Loucy (cell line): ENCODE measurements around the gene DHRS7C.

ENCODE experiments used
- EZH2phosphoT487 ChIP-seq: fragments of 200-600 bp; IDR thresholded peaks from 2 replicates; pipeline ENCODE4 v1.6.1; 2018; ENCODE audit warnings: antibody characterized with exemption, mild to moderate bottlenecking, moderate library complexity, borderline replicate concordance
- TF ChIP-seq, protein P1 (sequence below): fragments of 200-600 bp; sonication (generic); conservative IDR thresholded peaks from 2 replicates; pipeline ENCODE4 v1.5.1; 2014; ENCODE audit warnings: mild to moderate bottlenecking, antibody characterized with exemption, low read length

DNA sequence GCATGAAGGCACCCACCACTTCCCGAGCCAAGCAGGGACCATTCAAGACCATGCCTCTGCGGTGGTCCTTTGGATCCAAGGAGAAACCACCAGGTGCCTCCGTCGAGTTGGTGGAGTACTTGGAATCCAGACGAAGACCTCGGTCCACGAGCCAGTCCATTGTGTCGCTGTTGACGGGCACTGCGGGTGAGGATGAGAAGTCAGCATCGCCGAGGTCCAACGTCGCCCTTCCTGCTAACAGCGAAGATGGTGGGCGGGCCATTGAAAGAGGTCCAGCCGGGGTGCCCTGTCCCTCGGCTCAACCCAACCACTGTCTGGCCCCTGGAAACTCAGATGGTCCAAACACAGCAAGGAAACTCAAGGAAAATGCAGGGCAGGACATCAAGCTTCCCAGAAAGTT is 63.4 kb downstream of the DHRS7C start:
- TF ChIP-seq, protein P1, sequence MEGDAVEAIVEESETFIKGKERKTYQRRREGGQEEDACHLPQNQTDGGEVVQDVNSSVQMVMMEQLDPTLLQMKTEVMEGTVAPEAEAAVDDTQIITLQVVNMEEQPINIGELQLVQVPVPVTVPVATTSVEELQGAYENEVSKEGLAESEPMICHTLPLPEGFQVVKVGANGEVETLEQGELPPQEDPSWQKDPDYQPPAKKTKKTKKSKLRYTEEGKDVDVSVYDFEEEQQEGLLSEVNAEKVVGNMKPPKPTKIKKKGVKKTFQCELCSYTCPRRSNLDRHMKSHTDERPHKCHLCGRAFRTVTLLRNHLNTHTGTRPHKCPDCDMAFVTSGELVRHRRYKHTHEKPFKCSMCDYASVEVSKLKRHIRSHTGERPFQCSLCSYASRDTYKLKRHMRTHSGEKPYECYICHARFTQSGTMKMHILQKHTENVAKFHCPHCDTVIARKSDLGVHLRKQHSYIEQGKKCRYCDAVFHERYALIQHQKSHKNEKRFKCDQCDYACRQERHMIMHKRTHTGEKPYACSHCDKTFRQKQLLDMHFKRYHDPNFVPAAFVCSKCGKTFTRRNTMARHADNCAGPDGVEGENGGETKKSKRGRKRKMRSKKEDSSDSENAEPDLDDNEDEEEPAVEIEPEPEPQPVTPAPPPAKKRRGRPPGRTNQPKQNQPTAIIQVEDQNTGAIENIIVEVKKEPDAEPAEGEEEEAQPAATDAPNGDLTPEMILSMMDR: no peak
- no peak for TF ChIP-seq EZH2phosphoT487
